HG02610 (cell line): Measurements from ENCODE around the gene CCDC179.
A peak's percentile ranks its signal among the peaks of the same experiment; 100 is the strongest.

Experiments
- ATAC-seq: cut with Tn5 transposase; IDR thresholded peaks from one replicate; pipeline ENCODE4 v1.9.1; 2021; ENCODE audit warnings: mild to moderate bottlenecking, moderate library complexity; ENCODE audit not compliant: unreplicated experiment

CCDC179 gene

GRCh38 chr11:22808571-22809197, 51.6 kb downstream of the CCDC179 start:
- peak; percentile 23 for ATAC-seq

GRCh38 chr11:22807855-22808570, 52.3 kb downstream of the CCDC179 start:
- peak; percentile 96 for ATAC-seq

DNA sequence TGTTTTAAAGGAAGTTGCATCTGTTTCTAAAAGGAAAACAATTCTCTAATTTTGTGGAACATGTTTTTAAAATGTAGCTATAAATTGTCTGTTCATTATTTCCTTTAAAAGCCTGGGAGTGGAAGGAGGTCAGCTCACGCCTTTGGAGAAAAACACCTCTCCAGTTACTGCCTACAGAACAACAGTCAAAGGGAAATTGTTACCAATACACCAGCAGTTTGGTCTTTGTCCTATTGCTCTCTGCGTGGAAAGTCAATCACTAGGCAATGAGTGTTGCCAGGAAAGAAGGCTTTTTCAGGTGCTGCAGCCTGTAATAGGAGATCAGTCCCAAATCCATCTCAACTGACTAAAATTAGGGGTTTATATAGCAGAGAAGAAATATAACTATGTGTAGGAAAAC, 52.9 kb downstream of the CCDC179 start:
- no peak for ATAC-seq

DNA sequence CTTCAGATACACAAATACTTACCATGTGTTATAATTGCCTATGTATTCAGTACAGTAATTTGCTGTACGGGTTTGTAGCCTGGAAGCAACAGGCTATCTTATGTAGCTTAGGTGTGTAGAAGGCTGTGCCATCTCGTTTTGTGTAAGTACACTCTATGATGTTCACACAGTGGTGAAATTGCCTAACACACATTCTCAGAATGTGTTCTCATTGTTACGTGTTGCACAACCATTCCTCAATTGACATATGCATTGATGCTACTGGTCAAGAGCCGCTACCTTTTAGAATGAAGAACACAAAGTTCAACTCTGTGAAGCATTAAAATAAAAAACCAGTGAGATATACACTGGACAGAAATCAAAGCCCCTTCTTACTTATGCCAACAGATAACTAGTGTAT, 57.4 kb downstream of the CCDC179 start:
- no peak for ATAC-seq

GRCh38 chr11:22800482-22800881, 59.8 kb downstream of the CCDC179 start:
- no peak for ATAC-seq

DNA sequence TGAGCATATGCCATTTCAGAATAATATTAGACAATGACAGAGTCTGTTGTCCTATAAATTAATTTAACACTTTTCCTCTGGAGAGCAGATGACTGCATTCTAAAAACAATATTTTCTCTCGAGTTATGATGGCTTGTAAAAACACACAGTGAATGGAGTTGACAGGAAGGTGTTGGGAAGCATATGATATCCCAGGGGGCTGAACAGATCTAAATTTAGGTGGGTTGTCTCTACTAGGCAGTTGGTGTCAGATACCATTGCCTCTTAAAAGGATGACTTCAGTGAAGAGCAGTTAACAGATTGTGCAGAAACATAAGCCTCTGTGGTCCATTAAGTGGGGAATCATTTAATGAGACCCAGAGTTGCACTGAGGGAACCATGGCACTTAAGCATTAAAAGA, 61.4 kb downstream of the CCDC179 start:
- no peak for ATAC-seq

GRCh38 chr11:22797047-22797446, 63.2 kb downstream of the CCDC179 start:
- no peak for ATAC-seq
